ENCODE results near the gene DSP.

DSP gene

GRCh38 chr6:7540595-7540994, 876 bp upstream of the DSP start:
- DNase-seq, result no peak

- no peak for DNase-seq
Observed at GRCh38 chr6:7542065-7542873, 798 bp downstream of the DSP start.

DNA sequence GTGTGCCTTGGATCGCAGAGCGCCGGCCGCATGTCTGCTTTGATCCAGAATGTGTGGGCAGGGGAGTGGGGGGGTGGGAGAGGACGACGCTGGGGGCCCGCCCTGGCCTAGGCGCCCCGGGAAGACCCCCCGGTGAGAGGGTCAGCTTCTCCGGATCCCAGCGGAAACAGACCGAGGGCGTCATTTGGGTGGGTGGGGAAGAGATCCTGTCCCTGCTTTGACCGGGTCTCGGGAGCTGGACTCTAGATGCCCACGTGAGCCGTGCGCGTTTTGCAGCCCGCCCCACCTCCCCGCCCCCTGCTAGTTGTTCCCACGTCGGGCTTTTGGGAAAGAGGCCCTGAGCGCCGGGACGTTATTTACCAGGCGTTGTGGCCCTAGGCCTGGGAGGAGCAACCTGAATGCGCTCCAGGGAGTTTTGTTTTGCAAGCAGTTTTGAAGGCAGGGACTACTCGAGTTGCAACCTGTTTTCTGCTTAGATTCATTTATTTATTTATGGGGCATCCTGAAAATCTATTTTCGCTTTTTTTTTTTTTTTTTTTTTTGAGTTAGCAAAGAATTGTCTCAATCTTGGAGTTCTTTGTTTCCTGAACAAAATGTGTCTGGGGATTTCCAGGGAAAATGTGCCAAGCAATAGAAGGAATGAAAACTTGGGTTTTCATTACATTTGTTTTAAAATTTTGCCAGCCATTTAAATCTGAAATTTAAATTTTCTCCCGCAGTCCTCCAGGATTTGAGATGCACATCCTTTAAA, 1.6 kb downstream of the DSP start:
- DNase-seq, result no peak

GRCh38 chr6:7543789-7544424, 2.4 kb downstream of the DSP start:
- no peak for DNase-seq

GRCh38 chr6:7544597-7544996, 3.1 kb downstream of the DSP start:
- DNase-seq, result no peak

GRCh38 chr6:7545316-7546019, 4.0 kb downstream of the DSP start:
- no peak for DNase-seq

DNA sequence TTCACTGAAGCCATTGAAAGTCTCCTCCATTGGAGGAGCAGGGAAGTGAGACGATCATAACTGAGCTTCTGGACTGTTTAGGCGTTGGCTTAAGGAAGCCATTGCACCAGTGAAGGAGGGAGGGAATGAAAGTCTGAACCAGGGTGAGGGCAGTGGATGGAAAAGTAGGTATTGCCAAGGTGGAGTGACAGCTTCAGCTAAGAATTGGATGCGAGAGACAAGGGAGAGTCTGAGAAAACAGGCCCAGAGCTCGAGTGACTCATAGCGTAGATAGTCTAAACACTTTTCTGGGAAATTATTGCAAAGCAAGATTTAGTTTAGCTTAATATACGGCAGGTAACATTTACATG, 4.5 kb downstream of the DSP start:
- no peak for DNase-seq

GRCh38 chr6:7546383-7546782, 4.9 kb downstream of the DSP start:
- no peak for DNase-seq

GRCh38 chr6:7546896-7547295, 5.4 kb downstream of the DSP start:
- no peak for DNase-seq

DNA sequence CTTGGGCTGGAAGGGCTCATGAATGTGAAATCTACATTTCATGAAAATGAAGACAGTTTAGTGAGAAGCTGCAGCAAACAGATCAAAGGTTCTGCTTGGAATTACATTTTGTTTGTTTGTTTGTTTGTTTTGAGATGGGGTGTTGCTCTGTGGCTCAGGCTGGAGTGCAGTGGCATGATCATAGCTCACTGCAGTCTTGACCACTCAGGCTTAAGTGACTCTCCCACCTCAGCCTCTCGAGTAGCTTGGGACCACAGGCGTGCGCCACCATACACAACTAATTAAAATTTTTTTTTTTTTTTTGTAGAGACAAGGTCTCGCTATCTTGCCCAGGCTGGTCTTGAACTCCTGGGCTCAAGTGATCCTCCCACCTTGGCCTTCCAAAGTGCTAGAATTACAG, 5.8 kb downstream of the DSP start:
- DNase-seq, result no peak

DNA sequence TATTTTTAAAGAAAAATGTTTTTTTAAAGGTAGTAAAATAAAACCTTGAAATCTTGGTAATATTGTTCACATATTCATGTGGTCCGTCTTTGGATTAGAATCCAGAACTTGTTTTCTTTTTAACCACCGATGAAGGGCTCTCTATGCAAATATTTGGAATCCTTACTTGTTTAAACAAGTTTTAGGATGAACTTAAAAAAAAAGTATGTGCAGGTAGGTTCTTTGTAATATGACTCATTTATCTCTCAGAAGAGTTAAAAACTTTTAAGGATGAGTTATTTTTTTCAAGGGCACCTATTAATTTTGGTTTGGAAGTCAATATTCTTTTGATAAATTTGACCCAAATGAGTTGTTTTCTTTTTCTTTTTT, 8.9 kb downstream of the DSP start:
- DNase-seq, result no peak

DNA sequence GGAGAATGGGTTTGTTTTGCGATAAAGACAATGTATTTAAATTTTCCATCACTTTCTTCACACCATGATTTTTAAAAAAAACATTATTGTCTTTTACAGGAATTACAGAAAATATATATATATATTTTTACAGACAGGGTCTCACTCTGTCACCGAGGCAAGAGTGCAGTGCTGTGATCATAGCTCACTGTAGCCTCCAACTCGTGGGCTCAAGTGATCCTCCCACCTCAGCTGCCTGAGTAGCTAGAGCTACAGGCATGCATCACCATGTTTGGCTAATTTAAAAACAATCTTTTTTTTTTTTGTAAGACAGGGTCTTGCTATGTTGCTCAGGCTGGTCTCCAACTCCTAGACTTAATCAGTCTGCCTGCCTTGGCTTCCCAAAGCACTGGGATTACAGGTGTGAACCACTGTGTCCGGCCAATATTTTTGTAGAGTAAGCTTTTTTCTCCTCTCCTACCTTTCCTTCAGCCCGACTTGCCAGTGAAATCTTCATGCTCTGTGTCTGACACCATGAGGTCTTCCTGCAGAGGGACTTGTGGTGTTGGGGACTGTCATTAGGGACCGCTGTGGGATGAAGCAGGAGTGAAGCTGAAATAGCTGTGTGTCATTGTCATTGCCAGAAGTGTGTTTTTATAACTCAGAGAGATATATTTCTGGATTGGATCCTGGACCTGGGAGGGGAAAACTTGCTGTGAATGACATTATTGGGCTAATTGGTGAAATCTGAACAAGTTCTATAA, 13.2 kb downstream of the DSP start:
- DNase-seq, result no peak

DNA sequence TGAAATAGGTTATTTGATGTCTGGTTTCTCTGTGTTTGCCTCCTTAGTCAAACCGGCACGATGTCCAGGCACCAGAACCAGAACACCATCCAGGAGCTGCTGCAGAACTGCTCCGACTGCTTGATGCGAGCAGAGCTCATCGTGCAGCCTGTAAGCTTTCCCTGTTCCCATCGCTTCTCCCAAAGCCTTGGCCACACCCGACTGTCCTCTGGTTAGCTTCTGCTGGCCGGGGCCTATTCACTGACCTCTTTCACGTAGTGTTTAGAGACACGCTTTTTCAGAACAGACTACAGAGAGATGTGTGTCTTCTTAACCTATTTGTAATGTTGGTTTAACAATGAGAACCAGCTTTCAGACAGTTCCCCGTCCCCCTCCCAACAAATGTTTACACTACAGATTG, 14.2 kb downstream of the DSP start:
- no peak for DNase-seq

DNA sequence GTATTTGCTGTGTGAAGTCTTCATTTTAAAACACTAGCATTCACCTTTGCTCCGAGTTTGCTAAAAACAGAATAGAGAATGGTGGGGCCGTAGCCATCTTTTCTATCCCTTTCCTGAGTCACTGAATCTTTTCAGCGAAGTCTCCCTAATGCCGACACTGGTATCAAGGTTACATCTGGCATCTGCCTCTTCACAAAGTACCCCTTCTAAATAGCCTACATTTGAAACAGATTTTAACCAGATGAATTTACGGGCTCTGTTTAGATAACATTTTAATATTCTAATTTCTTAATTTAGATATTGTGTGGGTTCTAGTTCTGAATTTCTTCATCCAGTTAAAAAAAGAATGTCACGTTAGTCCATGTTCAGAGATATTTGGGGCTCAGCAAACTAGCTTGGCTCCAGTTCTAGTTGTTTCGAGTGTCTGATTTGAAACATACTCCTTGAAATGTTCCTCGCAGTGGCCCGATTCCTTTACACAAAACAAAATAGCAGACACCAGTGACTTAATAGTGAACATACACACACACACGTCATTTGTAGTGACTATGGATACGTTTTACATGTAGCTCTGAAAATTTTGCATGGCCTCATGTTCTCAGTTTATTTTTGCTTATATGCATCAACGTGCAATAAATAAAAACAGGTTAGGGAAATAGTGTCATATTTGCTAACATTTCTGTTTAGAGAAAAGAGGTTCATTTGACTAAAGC, 15.1 kb downstream of the DSP start:
- DNase-seq, result no peak

GRCh38 chr6:7557652-7558051, 16.2 kb downstream of the DSP start:
- DNase-seq, result no peak

DNA sequence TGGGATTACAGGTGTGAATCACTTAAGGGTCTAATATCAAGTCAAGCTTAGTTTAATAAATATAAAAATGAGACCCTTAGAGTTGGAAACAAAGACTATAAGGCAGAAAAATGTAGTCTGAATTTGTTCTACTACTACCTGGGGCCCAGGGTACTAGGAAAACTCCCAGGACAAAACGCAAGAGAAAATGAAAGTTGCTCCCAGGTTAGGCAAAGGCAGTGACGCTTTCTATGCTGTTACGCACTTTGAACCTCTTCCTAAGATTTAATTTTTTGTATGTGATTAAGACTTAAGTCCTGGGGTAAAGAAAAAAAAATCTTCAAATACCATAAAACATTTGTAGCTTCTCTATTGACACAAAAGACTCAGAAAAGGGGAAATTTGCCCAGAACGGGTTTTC, 17.3 kb downstream of the DSP start:
- no peak for DNase-seq

- no peak for DNase-seq
Observed at GRCh38 chr6:7559196-7559595, 17.7 kb downstream of the DSP start.

DNA sequence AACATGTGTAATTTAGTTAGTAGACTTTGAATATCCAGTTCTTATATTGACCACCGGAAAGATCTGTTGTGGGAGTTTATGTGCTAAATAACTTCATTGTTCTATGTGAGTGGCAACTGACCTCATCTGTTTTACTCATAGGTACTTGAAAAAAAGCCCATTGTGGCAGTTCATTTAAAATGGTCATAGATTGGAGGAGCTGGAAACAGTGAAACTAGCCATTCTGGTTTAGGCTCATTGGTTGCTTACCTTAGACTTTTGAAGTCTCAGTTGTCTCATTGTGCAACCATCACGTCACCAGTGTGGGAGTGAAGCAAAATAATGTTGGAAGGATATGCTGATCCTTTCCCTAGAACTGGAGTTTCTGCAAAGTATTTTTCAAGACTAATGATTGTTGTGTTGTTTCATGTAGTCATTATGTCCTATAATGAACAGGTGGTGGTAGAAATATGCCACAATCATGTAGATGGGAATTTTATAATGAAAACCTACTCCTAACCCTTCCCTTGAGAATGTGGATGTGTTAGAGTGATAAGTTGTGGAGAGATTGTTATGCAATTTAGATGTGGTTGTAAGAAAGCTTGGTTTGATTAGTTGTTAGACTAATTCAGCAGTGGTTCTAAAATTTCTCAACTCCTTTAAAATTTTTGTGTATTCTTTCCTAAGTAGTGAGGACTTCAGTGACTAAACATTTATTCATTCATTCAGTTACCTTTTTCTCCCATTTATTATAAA, 18.3 kb downstream of the DSP start:
- DNase-seq, result no peak

DNA sequence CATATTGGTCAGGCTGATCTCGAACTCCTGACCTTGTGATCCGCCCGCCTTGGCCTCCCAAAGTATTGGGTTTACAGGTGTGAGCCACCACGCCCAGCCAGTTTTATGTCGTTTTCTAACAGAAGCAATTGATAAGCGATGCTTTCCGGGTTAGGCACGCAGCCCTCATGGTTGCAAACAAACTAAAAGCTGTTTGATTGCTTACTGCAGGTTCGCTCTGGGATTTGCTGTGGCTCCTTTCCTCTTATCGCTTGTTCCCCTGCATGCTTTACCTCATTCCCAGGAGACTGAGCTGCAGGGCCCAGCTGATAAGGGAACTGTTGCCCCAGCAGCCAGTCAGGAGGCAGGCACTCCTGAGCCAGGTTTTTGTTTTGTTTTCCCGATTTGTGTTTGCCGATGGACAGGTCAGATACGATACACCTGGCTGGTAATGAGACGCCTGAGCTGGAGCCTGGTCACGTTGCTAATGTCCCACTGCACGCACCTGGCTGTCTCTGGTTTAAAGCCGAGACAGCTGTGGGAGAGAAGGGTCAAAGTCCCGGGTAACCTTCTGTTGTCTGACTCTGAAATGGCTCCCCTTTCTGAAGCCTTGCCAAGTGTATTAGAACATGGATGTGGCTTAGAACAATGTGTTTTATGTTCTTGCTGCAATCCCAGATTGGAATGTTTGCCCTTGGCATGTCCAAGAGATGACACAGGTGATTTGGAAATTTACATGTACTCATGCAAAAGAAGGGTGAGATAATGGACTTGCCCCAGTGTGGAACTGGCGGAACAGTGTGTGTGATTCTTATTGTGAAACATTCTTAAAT, 19.9 kb downstream of the DSP start:
- DNase-seq, result no peak

DNA sequence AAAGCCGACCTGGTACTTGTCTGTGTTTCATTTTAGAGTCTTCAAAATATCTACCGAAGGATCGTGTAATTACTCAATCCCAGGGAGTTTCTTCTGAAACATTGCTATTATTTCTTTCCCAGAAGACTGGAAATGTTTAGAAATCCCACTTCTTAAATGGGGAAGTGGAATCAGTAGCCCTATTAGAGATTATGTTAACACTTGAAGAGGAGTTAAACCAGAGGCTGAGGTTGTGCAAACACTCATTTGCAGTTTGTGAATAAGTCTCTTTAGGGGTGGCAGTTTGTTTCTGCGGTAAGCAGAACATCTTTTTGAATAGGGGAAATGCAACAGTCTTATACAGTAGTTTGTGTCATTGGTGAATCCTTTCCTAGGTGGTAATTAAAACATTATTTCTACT, 21.3 kb downstream of the DSP start:
- no peak for DNase-seq

GRCh38 chr6:7566107-7566506, 24.6 kb downstream of the DSP start:
- DNase-seq, result no peak
